ENCODE measurements around the gene KCNA10. TPM values are rescaled to one million over a fixed set of nuclear protein-coding genes. Genes with fewer than 3 reads are reported as not detected.

KCNA10 gene
- total RNA-seq, 1 experiment from 2014 or later, result not detected

DNA sequence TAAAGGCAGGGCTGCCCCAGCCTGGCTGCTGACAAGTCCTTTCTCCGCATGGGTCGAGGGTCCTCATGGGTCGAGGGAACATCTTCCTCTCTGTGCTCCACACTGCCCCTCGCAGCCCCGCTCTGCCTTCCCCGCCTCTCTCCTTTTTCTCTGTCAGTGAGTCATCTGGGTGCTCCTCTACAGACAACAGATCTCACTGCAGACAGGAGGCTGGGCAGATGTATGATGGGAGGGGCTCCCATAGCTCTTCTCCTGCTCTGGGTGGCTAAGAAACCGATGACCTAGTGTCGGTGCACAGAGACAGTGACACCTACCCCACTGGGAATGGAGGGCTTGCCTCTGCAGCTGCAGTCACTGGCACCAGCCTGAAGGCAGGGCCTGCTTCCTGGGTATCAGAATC is 5.5 kb downstream of the KCNA10 start:
- H3K4ac ChIP-seq (ENCODE audit: low read depth, low read length), result no peak overlapping the region
- no peak overlapping the region for H3K23ac ChIP-seq (ENCODE audit: insufficient read length, low read depth, low read length)
- no peaks in the 10 kb centered on the region for H4K20me1 ChIP-seq (ENCODE audit: control insufficient read depth, insufficient read depth, insufficient read length)
- no peak for TF ChIP-seq CTCF (conservative IDR thresholded peaks at IDR 0.05)
- peaks cover 3 to 6% (median 5%) of the 10 kb centered on the region in 3 experiments; a peak in 6 of 7 replicates for H3K36me3 Mint-ChIP-seq (ENCODE audit: insufficient read depth in 1 of 3, low read depth in 3 of 3)
- no peaks in the 10 kb centered on the region for H3K79me2 ChIP-seq (ENCODE audit: insufficient read depth, low read length)
- DNase-seq, result peak; percentile 88
- H4K91ac ChIP-seq (ENCODE audit: insufficient read length, low read depth, low read length), result no peak overlapping the region
- H2BK5ac ChIP-seq (ENCODE audit: insufficient read length, low read length), result no peak overlapping the region
- H2BK120ac ChIP-seq (ENCODE audit: low read depth, low read length, poor library complexity, severe bottlenecking), result no peak overlapping the region
- peaks cover 8 to 16% of the 10 kb centered on the region in 2 experiments for H3K9me3 Mint-ChIP-seq
- no peak overlapping the region for H3T11ph ChIP-seq (ENCODE audit: low read length)
- no peak overlapping the region for H4K5ac ChIP-seq (ENCODE audit: insufficient read length, low read depth, low read length)
- no peak overlapping the region for H3K4me2 ChIP-seq (ENCODE audit: insufficient read depth, insufficient read length, low read length)
- no peak overlapping the region for H2AK5ac ChIP-seq (ENCODE audit: insufficient read length, low read length)
- no peak overlapping the region for H3K56ac ChIP-seq (ENCODE audit: insufficient read length, low read depth, low read length)
- no peaks in the 10 kb centered on the region for H3K23me2 ChIP-seq (ENCODE audit: insufficient read length, low read depth, low read length, poor library complexity, severe bottlenecking)
- peak overlapping the region in 2 of 3 experiments; percentile 17 to 69; a peak in 2 of 7 replicates for H3K27ac Mint-ChIP-seq
- H3K27me3 ChIP-seq (ENCODE audit: insufficient read depth, low read length), result no peaks in the 10 kb centered on the region
- H3K14ac ChIP-seq (ENCODE audit: insufficient read depth, low read length), result no peak overlapping the region
- H3K4me1 Mint-ChIP-seq, result peaks cover 19 to 22% of the 10 kb centered on the region in 2 experiments
- H3K4me1 ChIP-seq (ENCODE audit: insufficient read depth, low read length), result peaks cover 4% of the 10 kb centered on the region; the same call in 1 of the 2 replicates
- no CpG with 5 or more reads among the region's 8 CpGs for WGBS (ENCODE audit: extremely low coverage, insufficient read length, low lambda C conversion rate)
- no peak overlapping the region for H2BK15ac ChIP-seq (ENCODE audit: low read depth, low read length)
- no peaks in the 10 kb centered on the region for H3K79me1 ChIP-seq (ENCODE audit: insufficient read depth, low read depth, low read length, poor library complexity, severe bottlenecking)
- no peak overlapping the region for H2BK12ac ChIP-seq (ENCODE audit: insufficient read length, low read depth, low read length)
- no peak overlapping the region for H2BK20ac ChIP-seq (ENCODE audit: low read depth, low read length, poor library complexity, severe bottlenecking)
- H3K27ac ChIP-seq (ENCODE audit: insufficient read length, low read depth, low read length), result no peak overlapping the region
- no peaks in the 10 kb centered on the region for H3K9me3 ChIP-seq (ENCODE audit: control insufficient read depth, low read depth, low read length)
- peaks cover 19% of the 10 kb centered on the region for H3K27me3 Mint-ChIP-seq (ENCODE audit: low read depth)
- H3K4me3 Mint-ChIP-seq, result no peak overlapping the region
- H4K8ac ChIP-seq (replicated peaks; ENCODE audit: insufficient read length, low read depth, low read length), result no peak overlapping the region
- H2AFZ ChIP-seq (ENCODE audit: low read length), result no peak overlapping the region
- no peak overlapping the region for H3K9ac ChIP-seq (ENCODE audit: extremely low read depth, insufficient read length, low read length)
- H3K18ac ChIP-seq (ENCODE audit: insufficient read length, low read depth, low read length), result no peak overlapping the region

Measured in H9 (cell line).